PC-3 (cell line): ENCODE results near the gene DNAJA3. TPM values are rescaled to one million over a fixed set of nuclear protein-coding genes. Genes with fewer than 3 reads are reported as not detected.

Experiments used
- ATAC-seq: fragments of 200-7000 bp; cut with Tn5 transposase; 2 replicates; pipeline ENCODE4 v1.9.1; 2020; ENCODE audit warnings: mild to moderate bottlenecking, moderate library complexity
- BruUV-seq: library from RNA; stranded (reverse); fragments of 400-500 nt; replicated peaks from 2 replicates; lab custom pipeline; 2021; lab: Mats Ljungman, UMichigan
- CTCF ChIA-PET: fragments of 300-600 bp; sonication (Branson Sonifier 250); formaldehyde crosslinking; loops from one replicate; lab custom pipeline; 2022; ENCODE audit warnings: antibody characterized with exemption; lab: Charles Lee
- POLR2A ChIA-PET: fragments of 300-600 bp; sonication (Branson Sonifier 250); formaldehyde crosslinking; loops from one replicate; lab custom pipeline; 2022; ENCODE audit warnings: antibody characterized with exemption; ENCODE audit not compliant: unreplicated experiment; lab: Charles Lee
- DNase-seq: peaks from one replicate; pipeline ENCODE4 v3.0.0-alpha.2; 2015
- H2AFZ ChIP-seq: fragments of 300-600 bp; sonication (generic); 2 replicates; pipeline ENCODE4 v1.6.0; 2016; ENCODE audit warnings: antibody characterized with exemption, low read length
- H3F3A ChIP-seq: fragments of 300-600 bp; sonication (generic); one replicate; pipeline ENCODE4 v1.6.0; 2017; ENCODE audit warnings: antibody characterized with exemption, low read length, control low read depth, mild to moderate bottlenecking; ENCODE audit not compliant: unreplicated experiment
- H3K27ac ChIP-seq: fragments of 300-600 bp; sonication (generic); 2 replicates; pipeline ENCODE4 v1.5.1; 2016; ENCODE audit warnings: mild to moderate bottlenecking, low read length
- H3K27me3 ChIP-seq: fragments of 300-600 bp; sonication (generic); 2 replicates; pipeline ENCODE4 v1.6.1; 2016; ENCODE audit warnings: low read length, mixed read lengths
- H3K36me3 ChIP-seq: fragments of 300-600 bp; sonication (generic); 2 replicates; pipeline ENCODE4 v1.6.1; 2016; ENCODE audit warnings: low read depth, mixed run types, low read length, mixed read lengths
- H3K4me1 ChIP-seq: fragments of 300-600 bp; sonication (generic); 2 replicates; pipeline ENCODE4 v1.5.1; 2016; ENCODE audit warnings: low read length; ENCODE audit not compliant: insufficient read depth
- H3K4me2 ChIP-seq: fragments of 300-600 bp; sonication (generic); 2 replicates; pipeline ENCODE4 v1.6.0; 2016; ENCODE audit warnings: low read length
- H3K4me3 ChIP-seq: fragments of 300-600 bp; sonication (generic); 2 replicates; pipeline ENCODE4 v1.5.1; 2016; ENCODE audit warnings: mild to moderate bottlenecking, low read length, mixed read lengths
- H3K79me2 ChIP-seq: fragments of 300-600 bp; sonication (generic); 2 replicates; pipeline ENCODE4 v1.6.1; 2017; ENCODE audit warnings: low read length, mixed read lengths
- H3K9ac ChIP-seq: fragments of 300-600 bp; sonication (generic); 2 replicates; pipeline ENCODE4 v1.6.0; 2016; ENCODE audit warnings: mild to moderate bottlenecking, low read length
- H3K9me2 ChIP-seq: fragments of 300-600 bp; sonication (generic); replicated peaks from 2 replicates; pipeline ENCODE4 v1.6.1; 2016; ENCODE audit warnings: mixed run types, low read length, mixed read lengths
- H3K9me3 ChIP-seq: fragments of 300-600 bp; sonication (generic); 2 replicates; pipeline ENCODE4 v1.6.1; 2016; ENCODE audit warnings: low read length, mixed read lengths
- H4K20me1 ChIP-seq: fragments of 300-600 bp; sonication (generic); 2 replicates; pipeline ENCODE4 v1.6.1; 2016; ENCODE audit warnings: low read length, mixed read lengths
- EZH2 ChIP-seq: fragments of 300-600 bp; sonication (generic); IDR thresholded peaks from one replicate; pipeline ENCODE4 v1.6.1; 2017; ENCODE audit warnings: antibody characterized with exemption, mild to moderate bottlenecking, low read length; ENCODE audit not compliant: unreplicated experiment
- EZH2phosphoT487 ChIP-seq: fragments of 300-600 bp; sonication (generic); IDR thresholded peaks from 2 replicates; pipeline ENCODE4 v1.6.1; 2018; ENCODE audit warnings: mild to moderate bottlenecking, antibody characterized with exemption, low read length, borderline replicate concordance
- intact Hi-C: fragments of 100-400 bp; cut with micrococcal nuclease; formaldehyde crosslinking; loops from 2 replicates; pipeline ENCODE4 v1.9.0; 2023
- total RNA-seq: library from RNA; depleted of rRNA; stranded (reverse); fragments of >200 nt; gene quantifications from 2 replicates; pipeline ENCODE4 v1.2.3, GENCODE V29; 2014
- TF ChIP-seq, protein P1 (sequence below): fragments of 300-600 bp; sonication (generic); conservative IDR thresholded peaks from 2 replicates; pipeline ENCODE4 v1.5.1; 2017; ENCODE audit warnings: antibody characterized with exemption, low read depth, mild to moderate bottlenecking, low read length

The DNAJA3 gene
- total RNA-seq, 1 experiment from 2014 or later, result 123 TPM

DNA sequence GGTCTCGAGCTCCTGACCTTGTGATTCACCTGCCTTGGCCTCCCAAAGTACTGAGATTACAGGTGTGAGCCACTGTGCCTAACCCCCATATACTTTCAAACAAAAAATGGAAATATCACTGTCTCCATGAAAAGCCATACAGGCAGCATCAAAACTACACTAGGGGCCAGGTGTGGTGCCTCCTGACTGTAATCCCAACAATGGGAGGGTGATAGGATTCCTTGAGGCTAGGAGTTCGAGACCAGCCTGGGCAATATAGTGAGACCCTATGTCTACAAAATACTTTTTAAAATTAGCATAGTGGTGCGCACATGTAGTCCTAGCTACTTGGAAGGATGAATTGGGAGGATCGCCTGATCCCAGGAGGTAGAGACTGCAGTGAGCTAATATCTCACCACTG lies 66.2 kb downstream of the DNAJA3 start:
- H3K9me2 ChIP-seq, result no peaks in the 10 kb centered on the region
- DNase-seq (no peak), ATAC-seq (no peak)
- intact Hi-C loops, result no loop called here
- H2AFZ ChIP-seq, result no peak overlapping the region
- H3K4me1 ChIP-seq, result peaks cover 40% of the 10 kb centered on the region
- H3K27ac ChIP-seq, result no peak overlapping the region
- no peak overlapping the region for H3K4me3 ChIP-seq
- POLR2A ChIA-PET, result no interaction called here
- H3F3A ChIP-seq, result peaks cover 6% of the 10 kb centered on the region
- CTCF ChIA-PET, result no interaction called here
- no peaks in the 10 kb centered on the region for H4K20me1 ChIP-seq
- H3K27me3 ChIP-seq, result no peaks in the 10 kb centered on the region
- peaks cover 64% of the 10 kb centered on the region for H3K79me2 ChIP-seq
- no peak for TF ChIP-seq EZH2
- H3K9me3 ChIP-seq, result no peaks in the 10 kb centered on the region
- H3K36me3 ChIP-seq, result no peaks in the 10 kb centered on the region; the same call in 1 of the 2 replicates
- no peak overlapping the region for H3K9ac ChIP-seq
- BruUV-seq, result no TSS peak
- no peak overlapping the region for H3K4me2 ChIP-seq

DNA sequence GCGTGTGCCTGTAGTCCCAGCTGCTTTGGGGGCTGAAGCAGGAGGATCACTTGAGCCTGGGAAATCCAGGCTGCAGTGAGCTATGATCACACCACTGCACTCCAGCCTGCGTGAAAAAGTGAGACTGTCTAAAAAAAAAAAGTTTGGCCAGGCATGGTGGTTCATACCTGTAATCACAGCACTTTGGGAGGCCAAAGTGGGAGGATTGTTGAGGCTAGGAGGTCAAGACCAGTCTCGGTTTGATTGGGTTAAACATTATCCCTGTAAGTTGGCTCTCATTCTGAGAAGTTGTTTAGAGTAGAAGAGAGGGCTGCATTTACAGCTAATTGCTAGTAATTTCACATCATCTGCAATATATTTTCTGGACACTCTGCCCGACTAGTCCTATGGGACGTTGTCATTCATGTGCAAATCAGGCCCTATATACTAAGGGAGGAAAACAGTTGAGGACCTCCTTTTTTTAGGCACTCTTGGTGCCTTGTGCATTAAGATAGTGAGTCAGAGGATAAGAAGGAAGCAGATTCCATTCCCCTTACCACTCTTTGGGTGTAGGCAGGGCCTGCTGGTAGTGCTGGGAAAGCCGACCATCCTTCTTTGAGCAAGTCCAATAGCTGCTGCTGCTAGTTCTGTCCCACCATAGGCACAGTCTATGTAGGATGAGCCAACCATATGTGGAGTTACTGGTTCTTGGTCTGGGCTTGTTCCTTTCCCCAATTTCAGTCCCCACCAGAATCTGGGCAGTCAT lies 69.2 kb downstream of the DNAJA3 start:
- Histone ChIP-seq H3K9me2 (no peaks in the 10 kb centered on the region), H3K9ac (no peak overlapping the region), H4K20me1 (no peaks in the 10 kb centered on the region), H2AFZ (no peak overlapping the region), H3K79me2 (peaks cover 85% of the 10 kb centered on the region), H3K36me3 (no peaks in the 10 kb centered on the region; the same call in none of the 2 replicates), H3F3A (no peaks in the 10 kb centered on the region), H3K9me3 (no peaks in the 10 kb centered on the region), H3K4me2 (peak overlapping the region; percentile 37; the same call in 1 of the 2 replicates), H3K4me3 (no peak overlapping the region), H3K4me1 (peaks cover 38% of the 10 kb centered on the region), H3K27ac (peak overlapping the region; percentile 10; the same call in 1 of the 2 replicates), H3K27me3 (no peaks in the 10 kb centered on the region)
- BruUV-seq, result no TSS peak
- intact Hi-C loops, result no loop called here
- ChIA-PET POLR2A (no interaction called here), CTCF (no interaction called here)
- DNase-seq, result peak; percentile 58
- ATAC-seq, result peak; percentile 53
- no peak for TF ChIP-seq EZH2
- TF ChIP-seq, protein P1, sequence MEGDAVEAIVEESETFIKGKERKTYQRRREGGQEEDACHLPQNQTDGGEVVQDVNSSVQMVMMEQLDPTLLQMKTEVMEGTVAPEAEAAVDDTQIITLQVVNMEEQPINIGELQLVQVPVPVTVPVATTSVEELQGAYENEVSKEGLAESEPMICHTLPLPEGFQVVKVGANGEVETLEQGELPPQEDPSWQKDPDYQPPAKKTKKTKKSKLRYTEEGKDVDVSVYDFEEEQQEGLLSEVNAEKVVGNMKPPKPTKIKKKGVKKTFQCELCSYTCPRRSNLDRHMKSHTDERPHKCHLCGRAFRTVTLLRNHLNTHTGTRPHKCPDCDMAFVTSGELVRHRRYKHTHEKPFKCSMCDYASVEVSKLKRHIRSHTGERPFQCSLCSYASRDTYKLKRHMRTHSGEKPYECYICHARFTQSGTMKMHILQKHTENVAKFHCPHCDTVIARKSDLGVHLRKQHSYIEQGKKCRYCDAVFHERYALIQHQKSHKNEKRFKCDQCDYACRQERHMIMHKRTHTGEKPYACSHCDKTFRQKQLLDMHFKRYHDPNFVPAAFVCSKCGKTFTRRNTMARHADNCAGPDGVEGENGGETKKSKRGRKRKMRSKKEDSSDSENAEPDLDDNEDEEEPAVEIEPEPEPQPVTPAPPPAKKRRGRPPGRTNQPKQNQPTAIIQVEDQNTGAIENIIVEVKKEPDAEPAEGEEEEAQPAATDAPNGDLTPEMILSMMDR, result no peak
- TF ChIP-seq EZH2phosphoT487, result no peak

DNA sequence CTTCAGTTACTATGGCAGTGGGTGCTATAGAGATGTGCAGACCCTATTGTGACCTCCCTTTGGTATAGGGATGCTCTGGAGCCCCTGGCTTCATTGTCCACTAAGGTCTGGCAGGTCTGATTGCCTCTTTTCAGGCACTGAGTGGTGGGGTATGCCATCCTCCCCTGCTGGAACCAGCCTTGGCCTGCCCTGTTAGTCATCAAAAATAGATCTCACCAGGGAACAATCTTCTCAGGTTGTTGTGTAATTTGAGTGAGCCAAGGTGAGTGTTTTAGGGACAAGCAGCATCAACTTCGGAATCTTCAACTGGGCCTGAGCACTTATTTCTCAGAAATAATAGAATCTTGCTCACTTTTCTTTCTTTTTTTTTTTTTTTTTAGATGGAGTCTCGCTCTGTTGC lies 70.1 kb downstream of the DNAJA3 start:
- ATAC-seq, result no peak
- peak; percentile 33 for DNase-seq
- BruUV-seq, result no TSS peak
- Histone ChIP-seq H3K4me3 (no peak overlapping the region), H3F3A (no peaks in the 10 kb centered on the region), H2AFZ (no peak overlapping the region), H3K27me3 (no peaks in the 10 kb centered on the region), H3K9ac (no peak overlapping the region), H4K20me1 (no peaks in the 10 kb centered on the region), H3K9me2 (no peaks in the 10 kb centered on the region), H3K27ac (peak overlapping the region; percentile 20), H3K79me2 (peaks cover 80% of the 10 kb centered on the region), H3K4me2 (0 out of 2 replicates have a peak overlapping the region, but pooled peaks have one; percentile 37), H3K4me1 (peaks cover 47% of the 10 kb centered on the region), H3K9me3 (no peaks in the 10 kb centered on the region), H3K36me3 (no peaks in the 10 kb centered on the region; the same call in 1 of the 2 replicates)
- TF ChIP-seq, protein P1, result no peak
- TF ChIP-seq EZH2 (no peak), EZH2phosphoT487 (no peak)
- CTCF ChIA-PET, result no interaction called here
- intact Hi-C loops, result no loop called here
- POLR2A ChIA-PET, result no interaction called here
